ENCODE measurements around the gene TAS1R3.

The TAS1R3 gene

GRCh38 chr1:1354271-1355247, 23.5 kb downstream of the TAS1R3 start:
- no peaks in the 10 kb centered on the region for H3K9me2 ChIP-seq (replicated peaks; ENCODE audit: insufficient read depth, low read length)
- H3K27me3 ChIP-seq (ENCODE audit: low read length), result no peaks in the 10 kb centered on the region
- peaks cover 6% of the 10 kb centered on the region; the same call in 1 of the 2 replicates for H3F3A ChIP-seq (ENCODE audit: insufficient read depth)
- H4K20me1 ChIP-seq (ENCODE audit: low read depth, low read length), result no peaks in the 10 kb centered on the region
- H3K27ac ChIP-seq (ENCODE audit: low read depth, low read length), result no peak overlapping the region
- TF ChIP-seq EZH2phosphoT487 (conservative IDR thresholded peaks at IDR 0.05; ENCODE audit: low read length) (no peak), CTCF (IDR thresholded peaks at IDR 0.05; ENCODE audit: insufficient read depth, low read length, poor library complexity, severe bottlenecking) (no peak)
- H3K36me3 ChIP-seq (ENCODE audit: low read length), result no peaks in the 10 kb centered on the region
- no peak overlapping the region for H2AFZ ChIP-seq (ENCODE audit: low read depth, low read length, severe bottlenecking)
- no peak overlapping the region for H3K9ac ChIP-seq (ENCODE audit: low read length)
- H3K4me2 ChIP-seq (ENCODE audit: low read depth, low read length, poor library complexity, severe bottlenecking), result no peak overlapping the region
- no peaks in the 10 kb centered on the region for H3K9me3 ChIP-seq (ENCODE audit: insufficient read depth, low read length)
- H3K79me2 ChIP-seq (ENCODE audit: insufficient read depth, low read length), result no peaks in the 10 kb centered on the region
- H3K4me3 ChIP-seq (ENCODE audit: insufficient read depth, low read length, poor library complexity, severe bottlenecking), result no peak overlapping the region

GRCh38 chr1:1355416-1355815, 24.3 kb downstream of the TAS1R3 start:
- Histone ChIP-seq H3K36me3 (ENCODE audit: low read length) (no peaks in the 10 kb centered on the region), H3K27me3 (ENCODE audit: low read length) (no peaks in the 10 kb centered on the region), H2AFZ (ENCODE audit: low read depth, low read length, severe bottlenecking) (no peak overlapping the region), H3K4me3 (ENCODE audit: insufficient read depth, low read length, poor library complexity, severe bottlenecking) (no peak overlapping the region), H3K4me2 (ENCODE audit: low read depth, low read length, poor library complexity, severe bottlenecking) (no peak overlapping the region), H3K9ac (ENCODE audit: low read length) (no peak overlapping the region), H4K20me1 (ENCODE audit: low read depth, low read length) (no peaks in the 10 kb centered on the region), H3F3A (ENCODE audit: insufficient read depth) (peaks cover 6% of the 10 kb centered on the region; the same call in 1 of the 2 replicates), H3K79me2 (ENCODE audit: insufficient read depth, low read length) (no peaks in the 10 kb centered on the region), H3K27ac (ENCODE audit: low read depth, low read length) (no peak overlapping the region), H3K9me3 (ENCODE audit: insufficient read depth, low read length) (no peaks in the 10 kb centered on the region), H3K9me2 (replicated peaks; ENCODE audit: insufficient read depth, low read length) (no peaks in the 10 kb centered on the region)
- no peak for TF ChIP-seq EZH2phosphoT487 (conservative IDR thresholded peaks at IDR 0.05; ENCODE audit: low read length)
- no peak for TF ChIP-seq CTCF (IDR thresholded peaks at IDR 0.05; ENCODE audit: insufficient read depth, low read length, poor library complexity, severe bottlenecking)

GRCh38 chr1:1356166-1356795, 25.2 kb downstream of the TAS1R3 start:
- no peak overlapping the region for H3K4me3 ChIP-seq (ENCODE audit: insufficient read depth, low read length, poor library complexity, severe bottlenecking)
- no peaks in the 10 kb centered on the region for H3K36me3 ChIP-seq (ENCODE audit: low read length)
- H3K9me3 ChIP-seq (ENCODE audit: insufficient read depth, low read length), result no peaks in the 10 kb centered on the region
- no peaks in the 10 kb centered on the region for H3K27me3 ChIP-seq (ENCODE audit: low read length)
- no peaks in the 10 kb centered on the region for H4K20me1 ChIP-seq (ENCODE audit: low read depth, low read length)
- H3K79me2 ChIP-seq (ENCODE audit: insufficient read depth, low read length), result no peaks in the 10 kb centered on the region
- TF ChIP-seq CTCF (IDR thresholded peaks at IDR 0.05; ENCODE audit: insufficient read depth, low read length, poor library complexity, severe bottlenecking), result no peak
- TF ChIP-seq EZH2phosphoT487 (conservative IDR thresholded peaks at IDR 0.05; ENCODE audit: low read length), result no peak
- no peak overlapping the region for H2AFZ ChIP-seq (ENCODE audit: low read depth, low read length, severe bottlenecking)
- no peaks in the 10 kb centered on the region for H3K9me2 ChIP-seq (replicated peaks; ENCODE audit: insufficient read depth, low read length)
- peaks cover 6% of the 10 kb centered on the region; the same call in 1 of the 2 replicates for H3F3A ChIP-seq (ENCODE audit: insufficient read depth)
- H3K4me2 ChIP-seq (ENCODE audit: low read depth, low read length, poor library complexity, severe bottlenecking), result no peak overlapping the region
- H3K9ac ChIP-seq (ENCODE audit: low read length), result no peak overlapping the region
- H3K27ac ChIP-seq (ENCODE audit: low read depth, low read length), result no peak overlapping the region

Measured in SU-DHL-6 (cell line).